Measurements from ENCODE around the gene NCR3LG1. TPM values are rescaled to one million over a fixed set of nuclear protein-coding genes. Genes with fewer than 3 reads are reported as not detected.

Gene NCR3LG1
- total RNA-seq, 1 experiment from 2014 or later, result 14.8 TPM

DNA sequence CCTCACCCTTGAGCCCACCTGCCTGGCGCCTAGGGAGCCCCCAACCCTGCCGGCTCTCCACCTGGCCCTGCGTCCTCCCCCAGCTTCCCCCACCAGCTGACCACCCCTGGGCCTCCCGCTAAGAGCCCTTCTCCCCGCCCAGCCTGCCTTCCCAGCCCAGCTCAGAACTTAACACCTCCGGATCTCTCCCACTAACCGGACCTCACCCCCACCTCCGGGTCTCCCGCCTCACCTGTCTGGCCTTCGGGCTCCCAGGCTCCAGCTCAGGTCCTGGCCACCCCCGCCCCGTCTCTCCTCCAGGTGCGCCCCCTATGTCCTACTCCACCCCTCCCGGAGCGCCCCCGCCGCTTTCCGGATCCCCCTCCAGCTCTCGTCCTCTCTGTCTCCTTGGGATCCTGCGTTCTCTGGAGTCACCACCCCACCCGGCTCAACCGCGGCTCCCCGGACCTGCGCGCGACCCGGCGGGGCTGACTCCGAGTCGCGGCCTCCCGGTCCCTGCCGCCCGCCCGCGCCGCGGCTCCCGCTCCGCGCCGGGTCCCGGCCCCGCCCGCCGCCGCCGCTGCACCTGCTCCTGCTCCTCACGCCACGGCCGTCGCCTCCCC is 37.1 kb downstream of the NCR3LG1 start, which contains the start of gene KCNJ11:
Gene KCNJ11, minus strand, starts transcription at position 51 of the 602 bp plus-strand sequence. CDS start 568 bp downstream, outside the sequence.
- ChIA-PET POLR2A (no interaction called here), CTCF (interaction anchor here (0.6 to 1.6 kb wide), 20 partner anchors 12 to 180 kb away, joined by 3 to 12 read pairs (median 4); partner anchors contain the start of gene USH1C)
- H3K27me3 ChIP-seq (replicated peaks; ENCODE audit: control insufficient read depth, insufficient read depth, low read length), result no peaks in the 10 kb centered on the region; the same call in none of the 2 replicates
- H3K9me3 ChIP-seq, result no peaks in the 10 kb centered on the region
- Mint-ChIP-seq H3K27me3 (ENCODE audit: insufficient read depth, unreplicated experiment) (peaks cover 5% of the 10 kb centered on the region), H3K27ac (ENCODE audit: unreplicated experiment) (peak within 1 kb of the TSS; percentile 23), H3K4me3 (ENCODE audit: unreplicated experiment) (peak within 1 kb of the TSS; percentile 77), H3K9me3 (ENCODE audit: unreplicated experiment) (no peaks in the 10 kb centered on the region), H3K4me1 (ENCODE audit: low read depth, unreplicated experiment) (no peaks in the 10 kb centered on the region), H3K36me3 (ENCODE audit: insufficient read depth, unreplicated experiment) (peaks cover 12% of the 10 kb centered on the region)
- BruUV-seq (replicated peaks), result no TSS peak
- H3K4me1 ChIP-seq, result peaks cover 3% of the 10 kb centered on the region; the same call in 1 of the 2 replicates
- TF ChIP-seq, protein P1, sequence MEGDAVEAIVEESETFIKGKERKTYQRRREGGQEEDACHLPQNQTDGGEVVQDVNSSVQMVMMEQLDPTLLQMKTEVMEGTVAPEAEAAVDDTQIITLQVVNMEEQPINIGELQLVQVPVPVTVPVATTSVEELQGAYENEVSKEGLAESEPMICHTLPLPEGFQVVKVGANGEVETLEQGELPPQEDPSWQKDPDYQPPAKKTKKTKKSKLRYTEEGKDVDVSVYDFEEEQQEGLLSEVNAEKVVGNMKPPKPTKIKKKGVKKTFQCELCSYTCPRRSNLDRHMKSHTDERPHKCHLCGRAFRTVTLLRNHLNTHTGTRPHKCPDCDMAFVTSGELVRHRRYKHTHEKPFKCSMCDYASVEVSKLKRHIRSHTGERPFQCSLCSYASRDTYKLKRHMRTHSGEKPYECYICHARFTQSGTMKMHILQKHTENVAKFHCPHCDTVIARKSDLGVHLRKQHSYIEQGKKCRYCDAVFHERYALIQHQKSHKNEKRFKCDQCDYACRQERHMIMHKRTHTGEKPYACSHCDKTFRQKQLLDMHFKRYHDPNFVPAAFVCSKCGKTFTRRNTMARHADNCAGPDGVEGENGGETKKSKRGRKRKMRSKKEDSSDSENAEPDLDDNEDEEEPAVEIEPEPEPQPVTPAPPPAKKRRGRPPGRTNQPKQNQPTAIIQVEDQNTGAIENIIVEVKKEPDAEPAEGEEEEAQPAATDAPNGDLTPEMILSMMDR (IDR thresholded peaks at IDR 0.05; ENCODE audit: insufficient read depth in 1 of 2, low read depth in 1 of 2, low read length in 1 of 2, severe bottlenecking in 1 of 2, unreplicated experiment in 1 of 2), result peak in 1 of 2 experiments; percentile 41
- no peaks in the 10 kb centered on the region for H3K36me3 ChIP-seq (ENCODE audit: control insufficient read depth, insufficient read depth, low read length)
- DNase-seq, result peak in 1 of 2 experiments; percentile 58
- intact Hi-C loops (cut with micrococcal nuclease; ENCODE audit: unreplicated experiment), result no loop called here
- peak within 1 kb of the TSS; percentile 72 for H3K4me3 ChIP-seq (ENCODE audit: low read depth, low read length)

DNA sequence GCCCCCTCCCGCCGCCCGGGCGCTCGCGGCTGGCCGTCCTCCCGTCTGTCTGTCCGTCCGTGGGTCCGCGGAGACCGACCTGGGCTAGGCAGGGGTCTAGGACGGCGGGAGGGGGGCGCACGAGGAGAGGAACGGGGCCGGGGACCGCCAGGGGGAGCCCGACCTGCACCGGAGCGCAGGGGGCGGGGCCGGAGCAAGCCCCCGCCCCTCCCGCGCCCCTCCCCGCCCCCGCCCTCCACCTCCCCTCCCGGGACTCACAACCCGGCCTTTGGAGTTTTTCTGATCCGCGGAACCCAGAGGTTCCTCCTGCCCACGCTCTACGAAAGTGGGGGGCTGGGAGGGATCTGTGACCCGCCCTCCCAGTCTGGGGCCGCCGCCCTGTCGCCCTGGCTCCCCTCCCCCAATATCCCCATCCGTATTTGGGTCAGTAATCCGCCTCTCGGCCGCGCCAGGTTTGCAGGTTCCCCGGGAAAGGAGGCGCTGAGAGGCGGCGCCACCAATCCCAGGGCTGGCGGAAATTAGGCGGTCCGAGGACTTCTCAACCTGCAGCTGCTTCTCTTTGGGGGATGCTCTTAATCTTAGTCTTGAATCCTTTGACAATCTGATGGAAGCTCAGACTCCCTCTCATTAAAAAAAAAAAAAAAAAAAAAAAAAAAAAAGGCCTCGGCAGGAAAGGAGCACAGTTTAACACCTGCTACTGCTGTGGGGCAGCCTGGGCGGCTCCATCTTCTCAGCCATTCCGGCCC is 37.8 kb downstream of the NCR3LG1 start:
- peak overlapping the region; percentile 77 for H3K4me3 Mint-ChIP-seq (ENCODE audit: unreplicated experiment)
- BruUV-seq (replicated peaks), result no TSS peak
- H3K27me3 ChIP-seq (replicated peaks; ENCODE audit: control insufficient read depth, insufficient read depth, low read length), result no peaks in the 10 kb centered on the region; the same call in 1 of the 2 replicates
- ChIA-PET CTCF (interaction anchor here (0.6 to 1.6 kb wide), 11 partner anchors 19 to 155 kb away, joined by 3 to 12 read pairs (median 4); partner anchors contain the start of gene USH1C), POLR2A (no interaction called here)
- H3K4me3 ChIP-seq (ENCODE audit: low read depth, low read length), result peak overlapping the region; percentile 72
- H3K4me1 Mint-ChIP-seq (ENCODE audit: low read depth, unreplicated experiment), result no peaks in the 10 kb centered on the region
- TF ChIP-seq, protein P1 (IDR thresholded peaks at IDR 0.05; ENCODE audit: insufficient read depth in 1 of 2, low read depth in 1 of 2, low read length in 1 of 2, severe bottlenecking in 1 of 2, unreplicated experiment in 1 of 2), result peak; percentile 79 to 88
- H3K27me3 Mint-ChIP-seq (ENCODE audit: insufficient read depth, unreplicated experiment), result peaks cover 5% of the 10 kb centered on the region
- peaks cover 11% of the 10 kb centered on the region for H3K36me3 Mint-ChIP-seq (ENCODE audit: insufficient read depth, unreplicated experiment)
- H3K36me3 ChIP-seq (ENCODE audit: control insufficient read depth, insufficient read depth, low read length), result no peaks in the 10 kb centered on the region
- peaks cover 3% of the 10 kb centered on the region; the same call in 1 of the 2 replicates for H3K4me1 ChIP-seq
- no peaks in the 10 kb centered on the region for H3K9me3 ChIP-seq
- H3K9me3 Mint-ChIP-seq (ENCODE audit: unreplicated experiment), result no peaks in the 10 kb centered on the region
- intact Hi-C loops (cut with micrococcal nuclease; ENCODE audit: unreplicated experiment), result no loop called here
- no peak overlapping the region for H3K27ac Mint-ChIP-seq (ENCODE audit: unreplicated experiment)
- DNase-seq, result peak; percentile 76 to 90

DNA sequence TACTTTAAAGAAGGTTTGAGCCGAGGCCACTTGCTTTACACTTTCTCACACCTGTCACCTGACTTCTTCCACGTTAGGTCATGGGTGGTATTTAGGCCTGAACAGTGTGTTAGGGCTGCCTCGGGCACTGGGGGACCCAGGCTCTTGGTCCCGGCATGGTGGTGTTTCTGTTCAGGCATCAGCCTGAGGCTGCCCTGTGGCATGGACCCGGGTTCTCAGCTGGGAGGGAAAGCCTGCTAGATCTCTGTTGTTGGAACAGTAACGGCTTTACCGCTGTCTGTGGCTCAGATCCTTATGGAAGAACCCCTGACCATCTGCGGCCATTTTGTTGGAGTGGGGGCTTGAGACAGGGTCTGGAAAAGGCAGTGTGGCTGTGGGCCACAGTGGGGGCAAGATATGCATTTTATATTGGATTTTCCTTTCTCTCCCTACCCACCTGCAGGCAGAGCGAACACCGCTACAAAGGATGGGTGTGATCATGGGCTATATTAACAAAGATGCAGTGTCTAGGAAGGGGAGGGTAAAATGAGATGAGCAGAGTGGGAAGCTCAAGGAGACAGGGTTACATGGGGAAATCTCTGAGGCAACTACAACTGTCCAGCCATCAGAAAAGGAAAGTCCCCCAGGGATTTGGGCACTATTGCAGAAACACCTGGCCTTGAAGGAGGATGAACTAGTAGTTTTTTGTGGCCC is 38.5 kb downstream of the NCR3LG1 start:
- TF ChIP-seq, protein P1 (IDR thresholded peaks at IDR 0.05; ENCODE audit: insufficient read depth in 1 of 2, low read depth in 1 of 2, low read length in 1 of 2, severe bottlenecking in 1 of 2, unreplicated experiment in 1 of 2), result no peak
- no TSS peak for BruUV-seq (replicated peaks)
- H3K4me3 Mint-ChIP-seq (ENCODE audit: unreplicated experiment), result peak overlapping the region; percentile 77
- ChIA-PET CTCF (interaction anchor here (1.3 kb wide), 1 partner anchor 37 kb away, joined by 3 read pairs; no protein-coding TSS in a partner anchor), POLR2A (no interaction called here)
- H3K4me1 Mint-ChIP-seq (ENCODE audit: low read depth, unreplicated experiment), result no peaks in the 10 kb centered on the region
- Histone ChIP-seq H3K27me3 (replicated peaks; ENCODE audit: control insufficient read depth, insufficient read depth, low read length) (no peaks in the 10 kb centered on the region; the same call in 1 of the 2 replicates), H3K9me3 (no peaks in the 10 kb centered on the region), H3K4me3 (ENCODE audit: low read depth, low read length) (peak overlapping the region; percentile 72), H3K4me1 (peaks cover 3% of the 10 kb centered on the region; the same call in 1 of the 2 replicates), H3K36me3 (ENCODE audit: control insufficient read depth, insufficient read depth, low read length) (no peaks in the 10 kb centered on the region)
- H3K27me3 Mint-ChIP-seq (ENCODE audit: insufficient read depth, unreplicated experiment), result peaks cover 5% of the 10 kb centered on the region
- H3K36me3 Mint-ChIP-seq (ENCODE audit: insufficient read depth, unreplicated experiment), result peaks cover 11% of the 10 kb centered on the region
- intact Hi-C loops (cut with micrococcal nuclease; ENCODE audit: unreplicated experiment), result no loop called here
- DNase-seq, result no peak
- H3K9me3 Mint-ChIP-seq (ENCODE audit: unreplicated experiment), result no peaks in the 10 kb centered on the region
- no peak overlapping the region for H3K27ac Mint-ChIP-seq (ENCODE audit: unreplicated experiment)

All from Caco-2 (cell line).